ENCODE measurements around the gene XXYLT1.

The XXYLT1 gene

GRCh38 chr3:195025884-195026200, 245.1 kb downstream of the XXYLT1 start:
- H3K4me3 ChIP-seq (ENCODE audit: control insufficient read depth, low read depth, low read length): no peak overlapping the region
- TF ChIP-seq CTCF (conservative IDR thresholded peaks at IDR 0.05; ENCODE audit: control insufficient read depth, insufficient read depth, low read depth, low read length): no peak
- DNase-seq (ENCODE audit: low read depth): no peak

GRCh38 chr3:195025056-195025883, 245.7 kb downstream of the XXYLT1 start:
- H3K4me3 ChIP-seq (ENCODE audit: control insufficient read depth, low read depth, low read length): no peak overlapping the region
- TF ChIP-seq CTCF (conservative IDR thresholded peaks at IDR 0.05; ENCODE audit: control insufficient read depth, insufficient read depth, low read depth, low read length): no peak
- no peak for DNase-seq (ENCODE audit: low read depth)

GRCh38 chr3:195023989-195024388, 247.0 kb downstream of the XXYLT1 start:
- no peak for TF ChIP-seq CTCF (conservative IDR thresholded peaks at IDR 0.05; ENCODE audit: control insufficient read depth, insufficient read depth, low read depth, low read length)
- H3K4me3 ChIP-seq (ENCODE audit: control insufficient read depth, low read depth, low read length): no peak overlapping the region
- no peak for DNase-seq (ENCODE audit: low read depth)

GRCh38 chr3:195023576-195023975, 247.4 kb downstream of the XXYLT1 start:
- DNase-seq (ENCODE audit: low read depth): no peak
- TF ChIP-seq CTCF (conservative IDR thresholded peaks at IDR 0.05; ENCODE audit: control insufficient read depth, insufficient read depth, low read depth, low read length): no peak
- no peak overlapping the region for H3K4me3 ChIP-seq (ENCODE audit: control insufficient read depth, low read depth, low read length)

- no peak for TF ChIP-seq CTCF (conservative IDR thresholded peaks at IDR 0.05; ENCODE audit: control insufficient read depth, insufficient read depth, low read depth, low read length)
- H3K4me3 ChIP-seq (ENCODE audit: control insufficient read depth, low read depth, low read length): no peak overlapping the region
- no peak for DNase-seq (ENCODE audit: low read depth)
Measured at GRCh38 chr3:195021692-195022091, 249.3 kb downstream of the XXYLT1 start.

GRCh38 chr3:195020921-195021320, 250.0 kb downstream of the XXYLT1 start:
- TF ChIP-seq CTCF (conservative IDR thresholded peaks at IDR 0.05; ENCODE audit: control insufficient read depth, insufficient read depth, low read depth, low read length): no peak
- no peak for DNase-seq (ENCODE audit: low read depth)
- no peak overlapping the region for H3K4me3 ChIP-seq (ENCODE audit: control insufficient read depth, low read depth, low read length)

All from fibroblast of mammary gland (primary cell).